ENCODE measurements around the gene COPG2.
"Not testable (repeated sequence)": the region's sequence is repeated elsewhere in the genome, so short reads cannot be mapped to it uniquely, and the experiment has no call there.

GRCh38 chr7:130523519-130524125 is 144.9 kb downstream of the COPG2 start:
- not testable (repeated sequence) for TF ChIP-seq CTCF, POLR2AphosphoS5, POLR2A (IDR thresholded peaks at IDR 0.05)

Data from transverse colon (tissue), 4 donors.